Tongue (tissue), 2 donors: Measurements from ENCODE around the gene KCNIP4. TPM values are rescaled to one million over a fixed set of nuclear protein-coding genes. Genes with fewer than 3 reads are reported as not detected.
A peak's percentile ranks its signal among the peaks of the same experiment; 100 is the strongest.

Experiments used
- DNase-seq: peaks from one replicate; pipeline ENCODE4 v3.0.0-alpha.2; 2015
- total RNA-seq: library from RNA; depleted of rRNA; stranded (reverse); fragments of >200 nt; gene quantifications from one replicate; pipeline ENCODE4 v1.2.3, GENCODE V29; 2014

KCNIP4 gene
- total RNA-seq, 1 donor from 2014 or later: 0.31 TPM

DNA sequence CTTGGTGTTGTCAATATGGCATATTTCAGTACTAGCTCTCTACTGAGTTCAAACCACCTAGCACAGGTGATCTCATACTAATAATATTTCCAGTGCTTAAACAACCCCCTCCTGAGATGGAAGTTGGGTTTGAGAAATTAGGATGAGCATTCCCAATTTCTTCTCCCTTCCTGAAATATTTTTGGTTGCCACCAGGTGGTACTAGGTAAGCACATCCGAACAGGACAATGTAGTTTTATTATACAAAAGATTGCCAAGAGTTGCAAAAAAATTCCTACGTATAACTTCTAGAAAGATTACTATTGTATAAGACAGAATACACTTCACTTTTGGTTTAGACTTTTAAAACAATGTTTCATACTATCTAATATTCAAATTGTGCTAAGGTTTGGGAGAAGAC is 763.8 kb downstream of the KCNIP4 start:
- DNase-seq: no peak

DNA sequence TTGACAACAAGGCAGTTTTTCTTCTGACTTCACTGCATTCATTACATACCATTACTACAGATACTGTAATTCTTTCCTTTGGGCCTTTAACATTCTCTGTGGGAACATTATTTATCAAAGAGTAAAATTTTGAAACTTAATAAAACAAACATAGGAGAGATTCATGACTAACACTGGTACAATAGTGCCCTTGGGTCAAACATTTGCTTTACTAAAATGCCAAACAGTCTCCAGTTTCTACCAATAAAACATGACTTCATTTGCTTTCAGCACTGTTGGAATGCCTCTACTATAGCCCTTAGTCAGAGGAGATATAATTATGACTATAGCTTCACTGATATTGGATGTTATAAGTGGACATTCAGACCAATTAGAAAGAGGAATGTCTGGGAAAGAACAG is 766.9 kb downstream of the KCNIP4 start:
- DNase-seq: no peak

DNA sequence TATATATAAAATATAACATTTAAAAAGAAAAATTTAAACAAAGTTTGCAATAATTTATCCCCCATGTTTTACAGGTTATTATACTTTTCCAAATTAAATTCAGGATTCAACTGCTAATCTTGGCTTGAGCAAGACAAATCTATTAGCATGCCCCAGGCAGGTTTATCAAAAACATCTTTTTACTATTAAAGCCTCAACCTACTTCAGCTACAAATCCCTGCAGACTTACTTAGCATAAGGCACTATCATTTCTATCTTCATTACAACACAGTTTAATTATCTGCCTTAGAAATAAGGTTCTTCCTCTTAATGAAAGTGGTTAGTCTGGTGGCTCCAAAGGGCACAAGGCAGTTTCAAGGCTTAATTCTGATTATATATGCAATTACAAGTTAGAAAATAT is 770.7 kb downstream of the KCNIP4 start:
- DNase-seq: no peak

DNA sequence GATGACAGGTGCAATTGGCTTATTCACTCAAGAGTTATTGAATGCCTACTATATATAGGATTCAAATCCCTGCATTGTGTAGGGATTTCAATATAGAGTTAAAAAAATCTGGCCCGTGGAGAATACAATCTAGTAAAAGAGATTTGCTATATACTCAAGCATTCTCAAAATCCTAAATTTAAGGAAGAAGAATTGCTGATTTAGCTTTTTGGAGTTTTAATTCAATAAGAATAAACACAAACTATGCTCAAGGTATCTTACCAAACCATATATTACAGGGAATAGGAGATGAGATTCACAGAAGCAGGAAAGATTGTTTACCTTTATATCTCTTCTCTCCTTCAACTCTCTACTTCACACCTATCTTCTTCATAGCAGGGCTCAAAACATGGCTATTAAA is 771.5 kb downstream of the KCNIP4 start:
- DNase-seq: no peak

DNA sequence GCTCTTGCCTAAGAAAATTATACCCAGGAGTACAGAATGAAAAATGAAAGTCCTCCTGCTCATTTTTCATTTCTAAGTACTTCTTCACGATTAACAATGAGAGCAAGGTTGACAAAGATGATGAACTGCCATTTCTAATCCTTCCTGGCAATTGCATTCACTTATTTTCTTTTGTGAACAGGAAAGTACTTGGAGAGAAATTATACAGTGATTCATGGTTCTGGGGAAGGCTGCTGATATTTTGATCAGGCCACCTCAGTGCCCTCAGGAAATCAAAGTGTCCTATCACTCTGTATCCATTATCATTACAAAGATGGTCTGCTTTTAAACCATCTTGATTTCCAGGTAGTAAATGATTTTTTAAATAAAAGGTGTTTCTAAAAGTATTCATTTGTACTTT is 780.9 kb downstream of the KCNIP4 start:
- no peak for DNase-seq

DNA sequence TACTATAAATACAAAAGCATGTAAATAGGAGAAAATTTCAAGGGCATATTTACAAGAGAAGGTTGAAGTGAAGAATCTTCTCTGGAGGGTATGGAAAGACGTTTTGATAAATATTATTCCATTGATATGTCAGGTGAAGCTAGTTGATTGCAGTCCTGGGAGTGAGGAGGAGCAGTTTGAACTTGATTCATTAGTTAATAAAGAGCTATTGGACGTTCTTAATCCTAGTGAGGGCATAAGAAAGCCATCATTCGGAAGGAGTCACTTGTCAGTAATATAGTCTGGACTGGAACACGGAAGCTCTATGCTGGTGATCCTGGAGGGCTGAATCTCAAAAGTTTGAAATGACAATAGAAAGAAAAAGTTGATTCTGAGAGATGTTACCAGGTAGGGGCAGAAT is 793.2 kb downstream of the KCNIP4 start:
- DNase-seq: no peak

DNA sequence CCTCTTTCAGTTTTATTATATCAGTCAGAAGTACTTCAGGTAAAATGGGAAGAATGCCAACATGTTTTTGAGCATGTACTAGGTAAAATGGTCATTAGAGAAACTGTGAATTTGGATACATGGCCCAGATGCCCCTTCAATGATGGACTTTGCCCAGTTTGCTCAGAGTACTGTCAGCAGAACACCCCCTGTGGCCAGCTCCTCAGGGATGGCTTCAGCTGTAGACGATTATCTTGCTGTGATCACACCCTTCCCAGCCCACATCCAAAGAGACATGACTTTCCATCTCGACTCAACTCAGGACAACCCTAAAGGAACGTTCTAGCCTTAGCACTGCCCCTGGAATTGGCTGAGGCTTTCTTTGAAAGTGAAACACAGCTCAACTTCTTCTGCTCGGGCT is 809.2 kb downstream of the KCNIP4 start:
- DNase-seq: no peak

DNA sequence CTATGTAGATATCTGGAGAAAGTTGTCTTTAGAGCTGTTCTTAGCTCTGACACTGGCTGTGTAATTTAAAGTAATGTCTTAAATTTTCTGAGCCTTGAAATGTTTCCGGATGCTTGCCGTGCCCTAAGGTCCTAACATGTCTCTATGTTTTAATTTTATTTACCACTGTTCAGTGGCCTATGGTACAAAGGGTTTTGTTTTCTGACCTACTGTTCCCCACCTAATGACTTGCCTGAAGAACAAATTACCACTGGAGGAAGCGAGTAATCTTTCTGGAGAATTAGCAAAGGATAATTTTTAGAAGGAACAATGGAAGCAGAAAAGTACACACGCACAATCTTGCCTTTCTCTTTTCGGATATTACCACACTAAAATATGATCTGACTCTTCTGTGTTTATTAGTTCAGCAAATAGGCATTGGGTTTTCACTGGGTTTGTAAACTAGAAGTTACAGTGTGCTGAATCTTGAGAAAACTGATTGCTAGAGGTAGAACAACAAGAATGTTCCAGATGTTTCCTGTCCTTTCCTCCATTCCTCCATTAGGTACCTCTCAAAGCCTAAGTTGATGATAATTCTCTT is 812.4 kb downstream of the KCNIP4 start:
- no peak for DNase-seq

DNA sequence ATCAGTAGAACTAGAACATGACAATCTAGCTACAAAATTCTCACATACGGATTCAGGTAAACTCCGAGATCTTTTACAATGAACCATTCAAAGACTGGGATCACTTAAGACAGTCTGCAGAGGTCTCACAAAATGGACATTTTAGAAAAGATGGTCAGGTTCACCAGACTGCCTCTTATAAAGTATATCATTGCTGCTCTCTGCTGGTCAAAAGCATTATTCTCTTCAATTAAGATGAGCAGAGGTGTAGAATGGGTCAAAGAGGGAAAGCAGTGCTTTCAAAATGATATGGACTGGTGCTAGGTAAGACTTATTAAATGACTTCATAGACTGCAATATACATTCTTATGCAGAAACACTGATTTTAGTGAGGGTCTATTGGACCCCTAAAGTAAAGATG is 813.6 kb downstream of the KCNIP4 start:
- DNase-seq: peak; percentile 10

DNA sequence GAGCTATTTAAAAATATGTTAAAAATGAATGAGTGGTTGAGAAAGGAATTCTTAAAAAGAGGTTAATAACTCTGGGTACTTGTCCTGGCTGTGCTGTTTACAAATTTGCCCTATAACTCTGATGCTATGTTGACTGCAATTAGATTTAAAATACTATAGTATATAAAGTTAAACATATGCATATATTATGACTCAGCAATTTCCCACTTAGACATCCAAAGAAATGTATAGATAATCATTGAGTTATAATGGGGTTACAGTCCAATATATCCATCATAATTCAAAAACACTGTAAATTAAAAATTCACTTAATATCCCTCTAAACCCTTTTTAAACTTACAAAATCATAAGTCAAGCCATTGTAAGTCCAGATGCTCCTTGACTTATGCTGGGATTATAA is 818.0 kb downstream of the KCNIP4 start:
- DNase-seq: no peak

DNA sequence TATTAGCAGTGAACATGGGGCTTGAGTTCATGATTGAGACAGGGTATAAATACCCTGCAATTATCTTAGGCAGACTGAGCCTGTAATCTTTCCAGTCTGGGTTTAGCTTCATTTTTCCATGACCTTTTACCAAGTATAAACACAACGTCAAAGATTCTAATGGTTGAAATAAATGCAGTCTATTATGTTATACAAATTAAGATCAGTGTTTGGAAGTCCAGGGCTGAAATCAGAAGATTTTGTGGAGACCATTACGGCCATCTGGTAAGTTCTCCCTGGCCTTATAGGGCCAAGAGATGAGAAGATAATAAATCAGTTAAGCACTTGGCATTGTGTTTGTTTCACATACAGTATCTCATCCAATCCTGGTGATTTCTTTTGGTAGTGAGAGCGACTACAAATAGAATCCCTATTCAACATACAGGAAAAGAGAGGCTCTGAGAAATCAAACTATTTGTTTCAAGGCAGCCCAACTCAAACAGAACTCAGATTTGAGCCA is 822.5 kb downstream of the KCNIP4 start:
- no peak for DNase-seq

DNA sequence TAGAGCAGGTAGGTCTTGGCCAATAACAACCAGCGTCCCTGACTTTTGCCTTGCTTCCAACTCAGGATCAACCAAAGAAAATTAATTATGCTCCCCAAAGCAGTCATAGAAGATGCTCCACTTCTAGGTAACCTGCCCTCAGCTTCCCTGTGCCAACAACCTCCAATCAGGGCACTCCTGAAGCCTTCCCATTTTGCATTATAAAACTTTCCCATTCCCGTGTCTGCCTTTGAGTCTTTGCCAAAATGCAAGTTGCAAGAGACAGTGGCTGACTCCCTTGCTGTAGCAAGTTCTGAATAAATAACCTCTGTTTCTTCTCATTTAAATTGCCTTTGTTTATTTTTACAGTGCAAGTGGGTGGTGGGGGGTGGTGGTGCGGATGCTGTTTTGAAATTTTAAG is 830.3 kb downstream of the KCNIP4 start:
- no peak for DNase-seq

DNA sequence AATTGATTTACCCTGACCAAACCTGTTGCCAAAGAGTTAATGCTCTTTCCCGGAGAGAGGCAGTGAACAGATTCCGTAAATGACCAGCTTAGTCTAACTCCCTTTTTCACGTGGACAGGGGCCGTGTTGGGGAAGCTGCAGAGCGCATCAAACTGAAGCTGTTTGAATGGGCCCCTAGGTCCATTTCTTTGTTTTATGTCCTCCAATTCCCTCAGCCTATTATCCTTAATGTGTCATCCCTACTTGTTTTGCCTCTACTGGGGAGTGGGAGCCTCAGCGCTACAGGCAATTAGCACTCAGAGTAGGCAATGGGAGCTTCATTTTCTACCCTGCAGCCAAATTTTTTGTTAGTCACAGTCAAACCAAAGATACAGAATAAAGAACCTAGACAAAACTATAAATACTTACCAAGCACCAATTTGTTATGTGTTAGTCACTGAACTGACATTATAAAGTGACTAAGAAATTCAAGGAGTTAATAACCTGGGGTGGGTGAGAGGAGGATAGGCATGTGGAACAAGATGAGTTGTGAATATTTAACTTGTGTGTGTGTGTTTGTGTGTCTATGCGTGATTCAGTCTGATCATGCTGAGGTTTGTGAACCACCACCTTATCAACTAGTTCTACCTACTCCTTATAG is 830.9 kb downstream of the KCNIP4 start:
- no peak for DNase-seq

DNA sequence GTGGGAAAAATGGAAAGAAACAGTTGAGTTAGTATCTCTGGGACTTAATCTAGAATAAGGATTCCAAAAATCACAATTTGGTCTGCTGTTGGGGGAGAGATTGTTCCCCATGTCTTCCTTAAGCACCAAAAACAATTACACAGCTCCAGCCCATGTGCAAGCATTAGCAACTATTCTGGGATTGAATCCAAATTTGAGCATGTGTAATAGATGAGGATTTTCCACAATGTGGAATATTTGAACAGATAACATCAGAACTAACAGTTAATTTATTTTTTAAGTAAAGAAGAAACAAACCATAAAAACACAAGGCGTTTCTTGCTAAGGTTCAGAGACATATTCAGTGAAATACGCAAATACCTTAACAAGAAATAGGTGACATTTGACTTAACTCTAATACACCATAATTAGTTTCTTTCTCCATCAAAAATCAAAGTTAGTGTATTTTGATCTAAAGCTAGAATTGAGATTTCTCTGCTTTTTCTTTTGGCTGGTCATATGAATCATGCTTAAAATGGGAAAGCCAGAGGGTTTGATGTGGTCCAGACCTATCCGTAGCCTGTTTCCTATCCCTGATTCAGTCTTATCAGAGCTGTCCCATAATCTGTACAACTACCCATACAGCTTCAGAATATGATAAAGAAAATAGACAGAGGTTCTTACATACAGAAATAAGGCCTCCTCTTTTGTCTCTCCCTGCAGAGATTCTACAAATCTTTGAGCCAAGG is 834.9 kb downstream of the KCNIP4 start:
- DNase-seq: peak; percentile 23

DNA sequence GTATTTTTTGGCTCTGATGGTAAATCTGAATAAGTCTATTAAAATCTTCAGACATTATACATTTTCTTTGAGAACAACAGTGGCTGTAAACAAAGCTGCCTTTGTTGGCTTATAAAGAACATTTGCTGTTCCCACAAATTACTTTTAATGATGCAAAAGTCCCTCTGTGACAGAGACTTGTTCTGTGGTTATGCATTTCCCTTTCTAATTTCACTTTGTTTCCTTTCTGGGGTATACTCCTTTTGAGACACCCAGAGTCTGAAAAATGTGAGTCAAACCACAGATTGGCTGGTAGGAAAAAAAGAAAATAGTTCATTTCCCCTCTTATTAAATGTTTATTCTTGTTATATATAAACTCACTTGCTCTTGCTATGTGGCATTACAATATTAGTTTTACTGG is 845.9 kb downstream of the KCNIP4 start:
- DNase-seq: no peak

DNA sequence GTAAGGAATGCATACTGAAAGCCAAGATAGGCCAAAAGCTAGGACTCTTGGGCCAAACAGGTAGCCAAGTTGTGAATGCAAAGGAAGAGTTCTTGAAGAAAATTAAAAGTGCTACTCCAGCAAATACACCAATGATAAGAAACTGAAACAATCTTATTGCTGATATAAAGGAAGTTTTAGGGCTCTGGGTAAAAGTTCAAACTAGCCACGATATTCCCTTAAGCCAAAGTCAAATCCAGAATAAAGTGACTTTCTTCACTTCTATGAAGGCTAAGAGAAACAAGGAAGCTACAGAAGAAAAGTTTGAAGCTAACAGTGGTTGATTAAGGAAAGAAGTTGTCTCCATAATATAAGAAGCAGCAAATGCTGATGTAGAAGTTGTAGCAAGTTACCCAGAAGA is 850.7 kb downstream of the KCNIP4 start:
- DNase-seq: no peak

DNA sequence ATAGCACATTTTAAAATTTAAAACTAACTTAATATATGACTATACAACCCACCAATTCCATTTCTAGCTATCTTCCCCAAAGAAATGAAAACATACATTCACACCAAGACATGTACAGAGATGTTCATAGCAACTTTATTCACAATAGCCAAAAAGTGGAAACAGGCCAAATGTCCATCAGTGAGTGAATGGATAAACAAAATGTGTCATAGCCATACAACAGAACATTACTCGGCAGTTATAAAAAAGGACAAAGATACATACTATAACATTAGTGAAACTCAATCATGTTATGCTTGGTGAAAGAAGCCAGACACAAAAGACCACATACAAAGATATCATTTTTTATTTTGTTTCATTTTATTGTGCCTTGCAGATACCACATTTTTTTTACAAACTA is 851.5 kb downstream of the KCNIP4 start:
- no peak for DNase-seq

DNA sequence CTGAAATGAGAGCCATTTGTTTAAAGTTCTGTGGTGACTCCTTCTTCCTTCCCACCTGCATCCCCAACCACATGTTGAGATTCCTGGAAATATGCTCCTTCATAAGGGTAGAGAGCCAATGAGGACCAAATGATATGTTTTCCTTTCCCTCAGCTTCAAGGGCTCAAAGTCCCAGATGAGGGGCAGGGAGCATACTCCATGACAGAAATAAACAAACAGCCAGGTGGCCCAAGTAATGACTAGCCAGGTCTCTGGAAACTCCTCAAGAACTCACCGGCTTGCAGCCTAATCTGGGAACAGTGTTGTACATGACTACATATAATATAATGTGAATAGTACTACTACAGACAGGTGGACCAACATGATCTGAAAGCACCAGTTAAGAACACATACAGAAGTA is 856.0 kb downstream of the KCNIP4 start:
- no peak for DNase-seq

DNA sequence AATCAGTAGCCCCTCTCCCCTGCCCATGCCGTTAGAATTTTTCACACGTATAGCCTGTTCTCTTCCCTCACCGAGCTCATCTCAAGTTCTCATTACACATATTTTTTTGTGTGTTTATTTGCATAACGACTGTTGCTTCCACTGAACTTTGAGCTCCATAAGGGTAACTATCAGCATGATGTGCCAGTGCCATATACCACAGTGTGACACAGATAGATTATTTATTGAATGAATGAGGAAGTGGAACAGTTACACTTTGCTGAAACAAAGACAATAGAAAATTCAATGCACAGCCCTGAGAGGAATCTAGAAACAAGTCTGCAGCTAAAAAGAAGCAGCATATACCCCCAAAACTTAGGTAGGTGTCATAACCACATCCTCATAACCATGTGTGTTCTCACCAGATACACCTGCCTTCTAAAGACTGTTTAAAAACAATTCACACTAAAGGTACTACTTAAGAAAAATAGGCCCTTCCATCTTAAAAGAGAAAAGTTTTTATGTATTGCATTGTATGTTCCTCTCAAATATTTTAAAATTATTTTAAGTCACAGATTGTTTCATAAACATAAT is 858.4 kb downstream of the KCNIP4 start:
- DNase-seq: no peak

DNA sequence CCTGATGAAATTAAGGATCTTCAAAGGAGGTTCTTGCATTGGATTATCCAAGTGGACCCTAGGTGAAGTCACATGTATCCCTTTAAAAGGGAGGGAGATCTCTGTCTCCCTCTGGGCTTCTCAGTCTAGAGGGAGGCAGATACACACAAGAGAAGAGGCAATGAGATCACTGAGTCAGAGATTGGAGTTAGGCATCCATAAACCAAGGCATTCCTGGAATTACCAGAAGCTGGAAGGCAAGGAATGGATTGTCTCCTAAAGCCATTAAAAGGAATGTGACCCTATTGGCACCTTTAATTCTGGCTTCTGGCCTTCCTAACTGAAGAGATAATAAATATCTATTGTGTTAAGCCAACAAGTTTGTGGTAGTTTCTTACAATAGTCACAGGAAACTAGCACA is 865.2 kb downstream of the KCNIP4 start:
- no peak for DNase-seq

DNA sequence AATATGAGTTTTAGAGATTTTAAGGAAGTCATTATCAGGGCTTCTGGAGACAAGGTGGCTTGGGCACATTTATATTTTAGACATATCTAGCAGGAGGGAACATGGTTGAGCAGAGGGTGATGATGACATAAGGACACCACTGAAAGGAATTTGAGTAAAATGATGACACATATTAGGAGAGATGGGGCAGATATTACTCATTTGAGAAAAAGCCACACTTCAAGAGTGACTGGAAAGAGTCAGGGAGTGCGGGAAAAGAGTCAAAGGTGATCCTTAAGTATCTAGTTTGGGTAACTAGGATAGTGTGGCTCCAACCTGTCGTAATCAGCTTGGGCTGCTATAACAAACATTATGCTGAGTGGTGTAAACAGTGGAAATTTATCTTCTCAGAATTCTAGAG is 870.6 kb downstream of the KCNIP4 start:
- DNase-seq: no peak

DNA sequence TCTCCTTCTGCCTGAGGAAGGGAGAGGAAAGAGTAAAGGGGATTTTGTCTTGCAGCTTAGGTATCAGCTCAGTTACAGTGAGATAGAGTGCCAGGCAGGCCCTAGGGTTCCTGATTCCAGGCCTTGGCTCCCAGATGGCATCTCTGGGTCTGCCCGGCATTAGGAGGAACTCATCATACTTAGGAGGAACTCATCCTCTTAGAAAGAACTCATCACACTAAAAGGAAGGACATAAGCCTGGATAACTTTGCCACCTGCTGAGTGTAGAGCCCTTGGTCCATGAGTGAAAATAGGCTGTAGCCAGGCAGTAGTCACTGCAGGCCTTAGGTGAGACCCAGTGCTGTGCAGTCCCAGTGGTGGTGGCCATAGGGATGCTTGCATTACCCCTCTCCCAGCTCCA is 881.2 kb downstream of the KCNIP4 start:
- no peak for DNase-seq

DNA sequence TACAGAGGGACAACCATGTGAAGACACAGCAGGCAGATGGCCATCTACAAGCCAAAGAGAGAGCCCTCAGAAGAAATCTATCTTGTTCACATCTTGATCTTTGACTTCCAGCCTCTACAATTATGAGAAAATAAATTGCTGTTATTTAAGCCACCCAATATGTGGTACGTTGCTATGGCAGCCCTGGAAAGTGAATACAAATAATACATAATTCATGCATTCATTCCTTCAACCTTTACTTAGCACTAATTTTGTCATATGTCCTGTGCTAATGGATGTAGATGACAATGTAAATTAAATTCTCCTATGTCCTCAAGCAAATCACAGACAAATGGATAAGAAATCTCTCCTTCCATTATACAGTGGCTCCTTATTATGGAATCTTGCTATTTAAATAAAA is 886.7 kb downstream of the KCNIP4 start:
- no peak for DNase-seq

DNA sequence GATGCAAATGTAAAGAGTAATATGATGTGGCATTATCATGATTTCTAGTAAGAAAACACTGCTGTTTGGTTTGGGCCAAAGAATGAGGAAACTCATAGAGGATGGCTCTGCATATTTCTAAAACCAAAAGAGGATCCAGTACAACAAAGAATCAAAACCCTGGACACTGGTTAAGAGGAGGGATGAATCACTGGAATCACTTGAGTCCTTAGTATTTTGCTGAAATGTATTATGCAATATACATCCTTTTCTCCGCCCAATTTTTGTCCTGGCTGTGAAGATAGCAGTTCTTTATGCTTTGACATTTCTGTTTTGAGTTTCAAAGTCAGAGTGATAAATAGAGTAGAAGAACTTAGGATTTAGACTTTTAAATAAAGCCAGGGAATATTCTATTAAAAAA is 902.4 kb downstream of the KCNIP4 start:
- no peak for DNase-seq
